IPS-18c (cell line): Measurements from ENCODE around the gene NAA38.
A peak's percentile ranks its signal among the peaks of the same experiment; 100 is the strongest.
"Not testable (repeated sequence)": the region's sequence is repeated elsewhere in the genome, so short reads cannot be mapped to it uniquely, and the experiment has no call there.

Experiments used
- H3K4me3 ChIP-seq: 2 replicates; pipeline ENCODE4 v1.7.0; 2013; ENCODE audit warnings: low read depth, mild to moderate bottlenecking, low read length, moderate library complexity; ENCODE audit not compliant: insufficient read depth
- H3K9me3 ChIP-seq: one replicate; pipeline ENCODE4 v1.6.1; 2013; ENCODE audit warnings: mild to moderate bottlenecking, low read length, moderate library complexity; ENCODE audit not compliant: control insufficient read depth, insufficient read depth

Gene NAA38

DNA sequence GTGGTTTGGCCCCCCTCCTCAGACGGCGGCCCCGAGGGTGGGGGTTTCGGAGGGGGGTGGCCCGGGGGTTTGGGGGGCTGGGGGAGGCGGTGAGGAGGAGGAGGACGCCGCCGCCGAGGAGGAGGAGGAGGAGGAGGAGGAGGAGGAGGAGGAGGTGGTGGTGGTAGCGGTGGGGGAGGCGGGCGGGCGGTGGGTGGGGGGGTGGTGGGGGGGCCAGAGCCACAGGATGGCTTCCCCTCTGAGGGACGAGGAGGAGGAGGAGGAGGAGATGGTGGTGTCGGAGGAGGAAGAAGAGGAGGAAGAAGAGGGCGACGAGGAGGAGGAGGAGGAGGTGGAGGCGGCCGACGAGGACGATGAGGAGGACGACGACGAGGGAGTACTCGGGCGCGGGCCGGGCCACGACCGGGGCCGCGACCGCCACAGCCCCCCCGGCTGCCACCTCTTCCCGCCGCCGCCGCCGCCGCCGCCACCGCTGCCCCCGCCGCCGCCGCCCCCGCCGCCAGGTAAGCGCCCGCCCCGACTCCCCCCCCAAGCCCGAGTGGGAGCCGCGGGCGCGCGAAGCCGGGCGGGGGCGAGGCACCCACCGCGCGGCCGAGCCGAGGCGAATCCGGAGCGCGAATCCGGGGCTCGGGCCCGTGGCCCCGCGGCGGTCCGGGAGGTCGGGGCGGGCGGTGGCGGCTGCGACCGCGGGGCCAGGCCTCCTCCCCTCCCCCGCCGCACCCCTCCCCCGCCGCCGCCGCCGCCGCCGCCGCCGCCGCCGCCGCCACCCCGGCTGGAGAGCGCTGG, 27.4 kb upstream of the NAA38 start:
- peak overlapping the region; percentile 77; the same call in 1 of the 2 replicates for H3K4me3 ChIP-seq

DNA sequence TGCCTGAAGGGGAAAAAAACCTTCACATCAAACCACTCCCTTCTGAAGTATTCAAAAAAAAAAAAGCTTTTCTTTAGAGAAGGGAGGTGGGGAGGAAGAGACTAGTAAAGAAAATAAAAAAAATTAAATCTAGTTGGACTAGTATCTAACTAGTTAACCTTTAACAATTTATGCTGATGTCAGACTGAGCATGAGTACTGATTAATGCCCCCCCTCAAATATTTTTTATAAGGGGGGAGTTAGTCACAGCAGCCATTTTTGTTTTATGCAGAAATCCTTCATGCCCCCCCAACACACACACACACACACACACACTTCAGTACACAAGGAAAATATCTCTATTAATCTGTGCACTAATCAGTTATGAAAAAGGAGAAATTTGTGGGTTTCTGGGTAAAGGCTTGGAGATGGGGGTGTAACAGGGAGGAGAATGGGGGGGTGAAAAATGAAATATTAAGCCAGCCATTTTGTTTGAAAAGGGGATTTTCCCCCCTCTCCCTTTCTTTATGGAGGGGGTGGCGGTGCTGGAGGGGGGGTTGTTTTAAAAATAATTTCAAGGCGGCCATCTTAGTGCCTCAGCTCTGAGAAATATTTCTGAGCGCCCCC, 26.5 kb upstream of the NAA38 start:
- no peak overlapping the region for H3K4me3 ChIP-seq
- no peaks in the 10 kb centered on the region for H3K9me3 ChIP-seq

More for the DNA sequence above, 27.4 kb upstream of the NAA38 start:
- no peaks in the 10 kb centered on the region for H3K9me3 ChIP-seq

DNA sequence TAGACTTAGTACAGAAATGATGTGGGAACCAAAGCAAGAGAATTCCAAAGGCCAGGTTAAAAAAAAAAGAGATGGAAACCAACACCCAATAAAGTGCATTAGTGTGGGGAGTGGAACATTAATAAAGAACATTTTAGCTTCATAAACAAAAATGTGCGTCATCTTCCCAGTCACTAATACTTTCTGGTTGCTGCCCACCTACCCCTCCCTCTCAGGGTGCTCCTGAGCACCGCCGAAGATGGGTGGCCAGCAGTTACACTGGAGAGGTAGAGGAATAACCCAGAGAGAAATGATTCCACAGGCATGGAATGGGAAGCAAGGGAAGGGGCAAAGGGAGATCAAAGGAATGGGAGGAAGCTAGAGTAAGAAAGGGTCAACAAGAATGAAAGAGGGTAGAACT, 25.3 kb upstream of the NAA38 start:
- no peak overlapping the region for H3K4me3 ChIP-seq
- H3K9me3 ChIP-seq, result no peaks in the 10 kb centered on the region

DNA sequence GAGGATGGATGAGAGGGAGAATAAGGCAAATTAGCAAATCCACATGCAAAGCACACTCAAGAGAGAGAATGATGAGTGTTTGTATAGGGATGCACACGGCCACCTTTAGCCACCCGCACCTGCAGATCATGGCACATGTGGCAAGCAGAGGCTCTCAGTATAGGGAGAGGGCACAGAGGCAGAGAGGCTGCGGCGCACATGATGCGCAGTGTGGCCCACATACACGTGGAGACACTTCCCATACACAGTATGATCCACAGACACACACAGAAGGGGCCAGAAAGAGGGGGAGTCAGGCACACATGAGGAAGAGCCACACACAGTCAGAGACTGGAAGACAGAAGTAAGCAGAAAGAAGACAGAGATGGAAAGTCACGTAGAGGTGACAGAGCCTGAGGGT, 24.7 kb upstream of the NAA38 start:
- H3K9me3 ChIP-seq, result no peaks in the 10 kb centered on the region
- H3K4me3 ChIP-seq, result no peak overlapping the region

DNA sequence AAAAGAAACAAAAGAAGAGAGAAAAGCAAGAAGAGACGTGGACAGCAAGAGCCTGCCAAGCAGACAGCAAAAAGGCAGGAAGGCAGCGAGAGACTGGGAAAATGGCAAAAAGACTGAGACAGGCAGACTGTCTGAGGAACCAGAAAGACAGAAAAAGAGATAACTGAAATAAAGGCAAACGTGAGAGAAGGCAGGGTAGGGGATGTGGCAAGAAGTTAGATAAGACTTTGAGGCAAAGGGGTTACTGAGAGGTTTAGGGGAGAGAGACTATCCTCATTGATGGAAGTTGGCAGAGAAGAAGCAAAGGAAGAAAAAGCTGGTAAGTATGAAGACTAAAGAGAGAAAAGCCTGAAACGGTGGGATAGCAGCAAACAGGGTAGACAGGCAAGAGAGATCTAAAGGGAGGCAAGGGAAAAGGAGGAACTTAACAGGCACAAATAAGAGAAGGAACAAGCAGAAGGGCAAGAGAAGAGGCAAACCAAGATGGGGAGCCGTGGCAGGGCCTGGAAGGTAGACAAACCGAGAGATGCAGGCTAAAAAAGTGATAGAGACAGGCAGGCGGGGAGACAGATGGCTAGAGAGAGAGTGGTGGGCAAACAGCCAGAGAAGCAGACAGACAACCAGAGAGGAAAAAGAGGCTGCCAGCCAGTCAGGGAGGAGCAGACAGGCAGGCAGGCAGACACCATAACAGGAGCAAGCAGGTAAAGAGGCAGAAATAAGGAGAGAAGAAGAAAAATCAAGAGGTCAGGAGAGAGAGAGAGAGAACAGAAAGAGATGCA, 24.1 kb upstream of the NAA38 start:
- H3K9me3 ChIP-seq, result no peaks in the 10 kb centered on the region
- no peak overlapping the region for H3K4me3 ChIP-seq

DNA sequence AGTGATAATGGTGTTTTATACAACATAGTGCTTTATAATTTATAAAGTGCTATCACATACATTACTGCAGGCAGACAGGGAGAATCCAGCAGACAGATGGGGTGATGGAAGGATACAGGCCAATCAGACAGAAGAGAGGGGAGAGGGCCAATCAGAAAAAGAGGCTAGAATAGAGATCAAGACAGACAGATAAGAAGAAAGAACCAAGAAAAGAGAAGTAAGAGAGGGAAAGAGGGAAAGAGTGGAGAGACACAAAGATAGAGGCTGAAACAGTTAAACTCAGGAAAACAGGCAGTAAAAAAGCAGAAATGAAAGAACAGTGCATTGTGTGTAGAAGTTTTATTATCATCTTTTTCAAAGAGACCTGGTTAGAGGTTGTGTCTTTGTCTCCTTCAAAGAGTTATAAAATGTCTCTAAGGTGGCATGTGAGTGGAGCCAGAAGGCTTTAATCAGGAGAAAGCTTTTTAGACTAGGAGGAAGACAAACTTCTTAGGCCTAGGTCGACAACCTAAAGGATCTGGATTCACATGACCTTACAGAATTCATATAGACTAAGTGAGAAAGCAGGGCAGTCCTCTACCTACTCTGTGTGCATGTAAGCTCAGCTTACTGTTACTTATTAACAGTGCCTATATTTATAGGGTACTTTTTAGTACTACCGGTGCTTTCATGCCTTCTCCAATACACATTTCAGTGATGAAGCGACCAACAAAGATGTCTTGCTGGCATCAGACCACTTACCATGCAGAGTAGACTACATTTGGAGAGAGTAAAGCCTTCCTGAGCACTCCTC, 22.9 kb upstream of the NAA38 start:
- no peaks in the 10 kb centered on the region for H3K9me3 ChIP-seq
- H3K4me3 ChIP-seq, result no peak overlapping the region

DNA sequence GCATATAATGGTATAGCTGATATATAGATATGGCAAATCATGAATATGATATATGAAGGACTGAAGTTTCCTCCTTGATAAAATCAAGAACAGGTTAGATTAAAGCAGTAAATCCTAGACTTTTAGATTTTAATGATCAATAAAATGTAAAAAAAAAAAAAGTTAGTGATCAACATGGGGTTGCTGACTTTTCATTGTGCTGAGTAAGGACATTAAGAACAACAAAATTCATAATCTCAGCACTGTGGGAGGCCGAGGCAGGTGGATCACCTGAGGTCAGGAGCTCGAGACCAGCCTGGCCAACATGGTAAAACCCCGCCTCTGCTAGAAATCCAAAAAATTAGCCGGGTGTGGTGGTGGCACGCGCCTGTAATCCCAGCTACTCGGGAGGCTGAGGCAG, 20.9 kb upstream of the NAA38 start:
- H3K4me3 ChIP-seq, result no peak overlapping the region

DNA sequence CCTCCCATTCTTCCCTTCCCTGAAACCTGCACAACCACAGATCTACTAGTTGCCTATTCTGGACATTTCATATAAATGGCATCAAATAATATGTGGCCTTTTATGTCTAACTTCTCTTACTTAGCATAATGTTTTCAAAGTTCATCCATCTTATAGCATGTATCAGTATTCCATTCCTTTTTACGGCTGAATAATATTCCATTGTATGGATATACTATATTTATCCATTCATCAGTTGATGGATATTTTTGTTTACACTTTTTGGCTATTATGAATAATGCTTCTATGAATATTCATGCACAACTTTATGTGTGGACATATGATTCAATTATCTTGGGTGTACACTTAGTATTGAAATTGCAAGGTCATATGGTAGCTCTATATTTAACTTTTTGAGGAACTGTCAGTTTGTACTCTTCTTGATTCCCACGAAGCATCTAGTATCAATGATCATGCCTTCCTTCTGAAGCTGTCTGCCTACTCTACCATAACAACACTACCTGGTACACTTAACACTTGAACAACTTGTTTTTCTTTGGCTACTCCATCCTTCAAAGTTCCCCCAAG, 18.5 kb upstream of the NAA38 start:
- Histone ChIP-seq H3K4me3 (no peak overlapping the region), H3K9me3 (no peaks in the 10 kb centered on the region)

More for the DNA sequence above, 20.9 kb upstream of the NAA38 start:
- no peaks in the 10 kb centered on the region for H3K9me3 ChIP-seq

DNA sequence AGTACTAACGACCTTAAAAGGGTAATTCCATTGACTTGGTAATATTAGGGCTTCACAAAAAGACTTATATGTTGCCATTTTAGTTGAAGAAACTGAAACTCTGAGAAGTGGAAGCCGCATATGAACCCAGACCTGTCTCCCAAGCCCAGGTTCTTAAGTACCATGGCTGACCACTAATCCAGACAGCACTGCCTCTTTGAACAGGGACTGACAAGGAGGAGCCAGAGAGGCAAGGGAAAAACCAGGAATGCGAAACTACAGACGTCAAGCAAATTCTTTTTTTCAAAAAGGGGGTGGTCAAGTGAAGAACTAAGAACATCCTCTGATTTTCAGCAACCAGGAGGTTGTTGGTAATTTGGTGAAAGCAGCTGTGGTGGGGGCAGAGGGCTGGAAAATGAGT, 15.7 kb upstream of the NAA38 start:
- Histone ChIP-seq H3K4me3 (no peak overlapping the region), H3K9me3 (no peaks in the 10 kb centered on the region)

DNA sequence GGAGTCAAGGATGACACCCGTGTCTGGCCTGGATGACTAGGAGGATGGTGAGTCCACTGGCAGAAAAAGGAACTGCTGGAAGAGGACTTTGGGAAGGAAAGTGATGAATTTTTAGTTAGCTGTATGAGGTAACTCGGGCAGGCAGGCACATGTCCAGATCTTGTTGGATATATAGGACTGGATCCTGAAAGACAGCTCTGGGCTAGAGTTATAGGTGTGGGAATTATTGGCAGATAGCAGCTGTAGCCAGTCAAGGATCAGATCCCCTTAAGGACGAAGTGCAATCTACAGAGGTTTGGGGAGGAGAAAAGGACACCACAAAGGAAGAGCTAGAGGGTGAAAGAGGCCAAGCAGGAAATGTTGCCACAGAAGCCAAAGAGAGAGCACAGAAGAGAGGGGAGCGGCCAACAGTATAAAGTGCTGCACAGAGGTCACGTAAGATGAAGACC, 10.5 kb upstream of the NAA38 start:
- H3K4me3 ChIP-seq, result no peak overlapping the region

DNA sequence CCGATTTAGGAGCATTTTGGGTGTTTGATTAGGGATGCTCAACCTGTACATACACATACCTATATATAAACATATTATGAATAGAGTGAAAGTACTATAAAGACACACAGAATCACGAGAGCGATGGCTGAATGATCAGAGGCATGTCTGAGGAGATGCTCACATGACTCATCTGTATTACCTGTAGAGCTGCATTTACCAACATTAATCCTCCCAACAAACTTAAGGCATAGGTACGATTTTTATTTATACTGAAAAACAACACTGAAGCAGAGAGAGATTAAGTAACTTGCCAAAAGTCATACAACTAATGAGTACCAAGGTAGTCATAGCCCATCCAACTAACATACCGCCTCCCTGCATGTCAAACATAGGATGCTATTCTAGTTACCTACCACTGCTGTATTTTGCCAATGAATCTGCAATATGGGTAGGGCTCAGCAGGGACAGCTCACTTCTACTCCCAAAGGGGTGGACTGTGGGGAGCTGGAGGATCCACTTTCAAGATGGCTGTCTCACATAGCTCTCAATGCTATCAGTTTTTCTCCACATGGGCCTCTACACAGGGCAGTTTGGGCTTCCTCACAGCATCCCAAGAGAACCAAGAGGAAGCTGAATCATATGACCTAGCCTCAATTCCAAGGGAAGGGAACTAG, 7.8 kb upstream of the NAA38 start:
- Histone ChIP-seq H3K9me3 (no peaks in the 10 kb centered on the region), H3K4me3 (no peak overlapping the region)

More for the DNA sequence above, 10.5 kb upstream of the NAA38 start:
- no peaks in the 10 kb centered on the region for H3K9me3 ChIP-seq

DNA sequence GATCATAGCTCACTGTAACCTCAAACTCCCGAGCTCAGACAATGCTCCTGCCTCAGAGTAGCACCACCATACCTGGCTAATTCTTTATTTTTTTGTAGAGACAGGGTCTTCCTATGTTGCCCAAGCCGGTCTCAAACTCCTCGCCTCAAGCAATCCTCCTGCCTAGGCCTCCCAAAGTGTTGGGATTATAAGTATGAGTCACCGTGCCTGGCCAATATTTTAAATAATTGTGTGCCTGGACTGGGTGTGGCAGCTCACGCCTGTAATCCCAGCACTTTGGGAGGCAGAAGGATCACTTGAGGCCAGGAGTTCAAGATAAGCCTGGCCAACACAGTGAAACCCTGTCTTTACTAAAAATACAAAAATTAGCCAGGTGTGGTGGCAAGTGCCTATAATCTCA, 7.0 kb upstream of the NAA38 start:
- not testable (repeated sequence) for H3K4me3 ChIP-seq, H3K9me3 ChIP-seq

DNA sequence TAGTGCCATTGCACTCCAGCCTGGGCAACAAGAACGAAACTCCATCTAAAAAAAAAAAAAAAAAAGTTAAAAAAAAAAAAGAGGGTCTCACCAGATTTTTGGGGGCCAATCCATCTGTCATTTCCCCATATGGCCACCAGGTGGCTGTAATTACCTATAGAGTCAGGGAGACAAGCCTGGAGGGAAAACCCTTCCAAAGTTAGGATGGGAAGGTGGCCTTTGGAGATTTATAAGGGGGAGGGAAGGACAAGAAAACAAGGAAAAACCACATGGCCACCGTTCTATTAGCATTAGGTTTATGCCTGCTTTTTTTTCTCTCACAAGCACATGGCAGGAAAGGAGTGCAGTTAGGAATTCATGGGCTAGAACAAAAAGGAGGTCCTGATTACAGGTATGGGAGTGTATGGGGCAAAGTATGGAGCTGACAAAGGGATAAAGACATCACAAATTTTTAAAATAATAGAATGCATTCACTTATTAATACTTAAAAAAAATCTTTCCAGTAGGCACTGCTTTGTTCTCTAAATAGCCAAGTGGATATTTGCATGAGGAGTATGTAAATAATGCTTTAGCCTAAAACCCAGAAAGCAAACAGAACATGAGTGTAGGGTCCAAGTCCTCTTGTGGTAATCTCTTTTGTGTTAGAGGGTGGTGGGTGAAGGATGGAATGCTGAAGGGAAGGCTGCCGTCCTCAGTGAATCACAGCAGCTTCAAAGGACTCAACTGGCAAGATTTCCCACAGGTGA, 5.5 kb upstream of the NAA38 start:
- Histone ChIP-seq H3K9me3 (no peaks in the 10 kb centered on the region), H3K4me3 (no peak overlapping the region)

DNA sequence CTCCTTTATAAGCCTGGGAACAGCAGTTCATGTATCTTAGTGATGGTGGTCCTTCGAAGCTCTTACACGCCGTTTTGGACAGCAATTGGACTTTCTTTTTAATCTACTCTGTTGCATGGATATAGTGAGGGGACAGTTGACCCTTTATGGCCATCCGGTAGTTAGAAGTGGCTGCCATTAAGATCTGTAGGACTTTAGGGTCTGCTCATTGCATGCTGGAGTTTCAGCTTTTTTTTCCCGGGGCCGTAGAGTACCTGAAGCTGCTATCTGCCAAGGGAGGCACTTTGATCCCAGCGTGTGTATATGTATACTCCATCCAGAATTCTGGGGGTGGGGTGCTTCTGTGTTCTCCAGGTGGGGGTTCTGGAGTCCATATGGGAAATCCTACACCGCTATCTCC, 1.7 kb upstream of the NAA38 start:
- Histone ChIP-seq H3K9me3 (no peaks in the 10 kb centered on the region), H3K4me3 (peak overlapping the region; percentile 79; the same call in 1 of the 2 replicates)

DNA sequence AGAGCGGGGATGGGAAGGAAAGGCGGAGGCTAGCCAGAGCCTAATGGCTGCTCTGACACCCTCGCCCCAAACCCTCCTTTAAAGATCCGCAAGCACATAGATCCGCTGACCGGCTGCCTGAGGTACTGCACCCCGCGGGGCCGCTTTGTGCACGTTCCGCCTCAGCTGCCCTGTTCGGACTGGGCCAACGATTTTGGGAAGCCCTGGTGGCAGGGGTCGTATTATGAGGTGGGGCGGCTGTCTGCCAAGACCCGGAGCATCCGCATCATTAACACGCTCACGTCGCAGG, 1.1 kb upstream of the NAA38 start:
- Histone ChIP-seq H3K9me3 (no peaks in the 10 kb centered on the region), H3K4me3 (peak overlapping the region; percentile 79)
